K562 (cell line): ENCODE data around the gene SLC38A8. TPM values are rescaled to one million over a fixed set of nuclear protein-coding genes. Genes with fewer than 3 reads are reported as not detected.

Experiments used
- ATAC-seq: fragments of 200-7000 bp; cut with Tn5 transposase; 3 replicates; pipeline ENCODE4 v1.9.1; 2020; ENCODE audit warnings: moderate library complexity
- BruUV-seq: library from RNA; stranded (reverse); fragments of 400-500 nt; replicated peaks from 2 replicates; lab custom pipeline; 2021; lab: Mats Ljungman, UMichigan
- CTCF ChIA-PET: fragments of 300-600 bp; formaldehyde crosslinking; extraction: SDS; loops from one replicate; lab custom pipeline; 2021; ENCODE audit warnings: low intra/inter-chr PET ratio; lab: Yijun Ruan, JAX
- POLR2A ChIA-PET: fragments of 300-600, 350-650 bp; sonication (Branson Sonifier 250); formaldehyde crosslinking; extraction: SDS; loops from one replicate; lab custom pipeline; 2021; ENCODE audit warnings: antibody characterized with exemption, inconsistent platforms; lab: Yijun Ruan, JAX
- DNase-seq, 4 experiments: peaks; one replicate each; pipeline versions ENCODE4 v3.0.0 to v3.0.0-alpha.2; 2011 to 2018; ENCODE audit warnings: low spot score in 3 of 4, mixed read lengths in 3 of 4; ENCODE audit errors: extremely low read depth in 1 of 4
- FAIRE-seq: peaks from 2 replicates; lab custom pipeline; 2011; peaks lifted over from hg19 to GRCh38; lab: Jason Lieb, UNC
- H2AFZ ChIP-seq: 2 replicates; pipeline ENCODE4 v1.6.0; 2011; ENCODE audit warnings: low read depth, low read length, control low read depth, inconsistent platforms
- H3K27ac ChIP-seq: fragments of 200-600 bp; 3 replicates; pipeline ENCODE4 v1.8.0; 2011; ENCODE audit warnings: low read depth, mild to moderate bottlenecking, control low read depth, inconsistent platforms, low read length, moderate library complexity, mixed read lengths; ENCODE audit errors: extremely low read depth
- H3K27me3 ChIP-seq, 2 experiments: fragments of 300-600 bp in 1 of 2; 2 replicates in 1 of 2; 3 replicates in 1 of 2; pipeline versions ENCODE4 v1.6.0 to v1.8.0; 2011; ENCODE audit warnings: inconsistent platforms in 2 of 2, low read length in 2 of 2, mild to moderate bottlenecking in 1 of 2, mixed read lengths in 1 of 2, moderate library complexity in 1 of 2; ENCODE audit not compliant: control insufficient read depth in 2 of 2, insufficient read depth in 2 of 2
- H3K36me3 ChIP-seq: fragments of 300-600 bp; 3 replicates; pipeline ENCODE4 v1.8.0; 2011; ENCODE audit warnings: mild to moderate bottlenecking, low read length, inconsistent platforms; ENCODE audit not compliant: control insufficient read depth, insufficient read depth
- H3K4me1 ChIP-seq, 2 experiments: fragments of 200-600 bp in 1 of 2; replicated peaks in 1 of 2; 2 replicates in 1 of 2; 3 replicates in 1 of 2; pipeline versions ENCODE4 v1.5.1 to v1.8.0; 2011; ENCODE audit warnings: inconsistent platforms in 2 of 2, low read length in 2 of 2, mild to moderate bottlenecking in 1 of 2, mixed read lengths in 1 of 2, moderate library complexity in 1 of 2; ENCODE audit not compliant: control insufficient read depth in 2 of 2, insufficient read depth in 2 of 2
- H3K4me2 ChIP-seq: 2 replicates; pipeline ENCODE4 v1.6.1; 2011; ENCODE audit warnings: low read length, control low read depth, inconsistent platforms, mixed read lengths; ENCODE audit not compliant: insufficient read depth
- H3K4me3 ChIP-seq: fragments of 200-600 bp; sonication (generic), shearing (Covaris generic); 2 replicates; pipeline ENCODE4 v1.5.1; 2016; ENCODE audit warnings: control low read depth, inconsistent platforms
- H3K79me2 ChIP-seq: fragments of 200-600 bp; 3 replicates; pipeline ENCODE4 v1.8.0; 2011; ENCODE audit warnings: low read length, inconsistent platforms; ENCODE audit not compliant: control insufficient read depth, insufficient read depth
- H3K9ac ChIP-seq, 2 experiments: 2 replicates each; pipeline versions ENCODE4 v1.6.0 to v1.6.1; 2011; ENCODE audit warnings: low read depth in 2 of 2, low read length in 2 of 2, control low read depth in 1 of 2, inconsistent platforms in 1 of 2, mild to moderate bottlenecking in 1 of 2, mixed read lengths in 1 of 2; ENCODE audit not compliant: insufficient read depth in 1 of 2
- H3K9me1 ChIP-seq: one replicate; pipeline ENCODE4 v1.6.0; 2011; ENCODE audit warnings: inconsistent platforms, mild to moderate bottlenecking, low read length, moderate library complexity; ENCODE audit not compliant: control insufficient read depth, insufficient read depth
- H3K9me3 ChIP-seq: replicated peaks from 2 replicates; pipeline ENCODE4 v1.5.1; 2011; ENCODE audit warnings: low read depth, low read length, inconsistent platforms; ENCODE audit not compliant: control insufficient read depth, insufficient read depth
- H4K20me1 ChIP-seq: replicated peaks from 2 replicates; pipeline ENCODE4 v1.6.1; 2011; ENCODE audit warnings: low read length, inconsistent platforms, mixed read lengths; ENCODE audit not compliant: control insufficient read depth, insufficient read depth
- FOXA1 ChIP-seq: fragments of 450-650 bp; IDR thresholded peaks from 2 replicates; pipeline ENCODE4 v1.6.1; 2016; ENCODE audit warnings: mild to moderate bottlenecking, borderline replicate concordance
- GATA2 ChIP-seq: sonication (generic); formaldehyde crosslinking; IDR thresholded peaks from 2 replicates; pipeline ENCODE4 v1.4.0; 2020; ENCODE audit warnings: mild to moderate bottlenecking, missing genetic modification reagents
- KAT7 ChIP-seq: sonication (generic); formaldehyde crosslinking; IDR thresholded peaks from 2 replicates; pipeline ENCODE4 v1.8.0; 2022; ENCODE audit warnings: missing genetic modification reagents, mild to moderate bottlenecking, borderline replicate concordance
- MAFF ChIP-seq: IDR thresholded peaks from 2 replicates; pipeline ENCODE4 v1.6.1; 2012; ENCODE audit warnings: low read length, improper control_type of control experiment
- MAFK ChIP-seq: IDR thresholded peaks from 2 replicates; pipeline ENCODE4 v1.6.1; 2011; ENCODE audit warnings: low read length, improper control_type of control experiment
- PHF21A ChIP-seq: fragments of 450-650 bp; IDR thresholded peaks from 2 replicates; pipeline ENCODE4 v1.6.1; 2017; ENCODE audit warnings: low read depth, borderline replicate concordance
- RFX5 ChIP-seq: IDR thresholded peaks from 2 replicates; pipeline ENCODE4 v1.6.1; 2011; ENCODE audit warnings: low read depth, mild to moderate bottlenecking, improper control_type of control experiment, low read length
- SREBF2 ChIP-seq: sonication (generic); formaldehyde crosslinking; IDR thresholded peaks from 2 replicates; pipeline ENCODE4 v1.4.0; 2020; ENCODE audit warnings: mild to moderate bottlenecking, missing genetic modification reagents
- ZBTB17 ChIP-seq: fragments of 450-650 bp; formaldehyde crosslinking; IDR thresholded peaks from 2 replicates; pipeline ENCODE4 v1.4.0; 2020; ENCODE audit warnings: mild to moderate bottlenecking
- ZBTB2 ChIP-seq: fragments of 450-650 bp; IDR thresholded peaks from 2 replicates; pipeline ENCODE4 v1.6.1; 2016; ENCODE audit warnings: antibody characterized with exemption
- ZNF174 ChIP-seq: fragments of 250-450 bp; sonication (Bioruptor Pico); IDR thresholded peaks from 2 replicates; pipeline ENCODE4 v1.4.0; 2020; ENCODE audit warnings: mild to moderate bottlenecking
- ZNF184 ChIP-seq: sonication (generic); formaldehyde crosslinking; IDR thresholded peaks from 2 replicates; pipeline ENCODE4 v1.5.0; 2020; ENCODE audit warnings: missing genetic modification reagents
- ZNF197 ChIP-seq: fragments of 200-800 bp; sonication (Bioruptor generic); IDR thresholded peaks from 2 replicates; pipeline ENCODE4 v1.6.1; 2016; ENCODE audit warnings: low read depth, missing genetic modification characterization, missing compliant biosample characterization
- ZNF507 ChIP-seq: conservative IDR thresholded peaks from 2 replicates; pipeline ENCODE4 v1.6.1; 2017; ENCODE audit warnings: missing genetic modification characterization, missing compliant biosample characterization
- WGBS: fragments of 100-300 bp; shearing (Covaris generic); methylation state at CpG from one replicate; pipeline ENCODE4 v1.1.6; 2016; ENCODE audit warnings: low coverage, mixed read lengths; ENCODE audit not compliant: insufficient coverage; ENCODE audit errors: missing lambda C conversion rate; 5-methylcytosine and 5-hydroxymethylcytosine counted together
- in situ Hi-C: fragments of 300-500 bp; cut with MboI; formaldehyde crosslinking; loops from 4 replicates; pipeline ENCODE4 v1.15.0; 2018; ENCODE audit warnings: inconsistent platforms, mixed read lengths
- intact Hi-C: fragments of 100-400 bp; cut with micrococcal nuclease; formaldehyde crosslinking; loops from 2 replicates; pipeline ENCODE4 v1.14.2; 2022
- polyA plus RNA-seq, 8 experiments: library from polyadenylated mRNA; depleted of rRNA in 4 of 8; stranded (reverse) in 5 of 8; unstranded in 3 of 8; fragments of >200 nt; fragmentation: Nextera tagmentation in 2 of 8; fragmentation: Illumina TruSeq in 1 of 8; extraction: Ambion mirVana in 2 of 8; extraction: Trizol in 1 of 8; gene quantifications; 2 replicates each; pipeline versions ENCODE4 v1.2.1 to v1.2.3, GENCODE V29; 2011 to 2014; ENCODE audit warnings: inconsistent platforms in 1 of 8, missing spikeins in 1 of 8
- total RNA-seq, 7 experiments: library from RNA; depleted of rRNA in 6 of 7; stranded (reverse); fragments of >200 nt in 6 of 7; fragmentation: Illumina TruSeq in 2 of 7; extraction: Trizol in 2 of 7; gene quantifications; 2 replicates each; pipeline versions ENCODE4 v1.2.1 to v1.2.3, GENCODE V29; 2011 to 2021; ENCODE audit warnings: low replicate concordance in 1 of 7
- TF ChIP-seq, protein P1 (sequence below), 2 experiments: IDR thresholded peaks; 2 replicates each; pipeline ENCODE4 v1.6.1; 2012; ENCODE audit warnings: improper control_type of control experiment in 2 of 2, low read depth in 2 of 2, low read length in 2 of 2, borderline replicate concordance in 1 of 2
- TF ChIP-seq, protein P2 (sequence below): fragments of 200-400 bp; formaldehyde crosslinking; IDR thresholded peaks from 2 replicates; pipeline ENCODE4 v1.6.1; 2017; ENCODE audit warnings: mild to moderate bottlenecking, low read depth, low read length, moderate library complexity
- TF ChIP-seq, protein P3 (sequence below): sonication (generic); formaldehyde crosslinking; IDR thresholded peaks from 2 replicates; pipeline ENCODE4 v1.8.0; 2022; ENCODE audit warnings: mild to moderate bottlenecking, low read depth, missing genetic modification reagents

The SLC38A8 gene
- total and polyA plus RNA-seq, 9 of the 15 experiments (the other 6 are each of a cell fraction or from before 2014, with no cell fraction given), result 0.28 TPM; not detected in 8

GRCh38 chr16:84016477-84016876 lies 26.1 kb downstream of the SLC38A8 start:
- BruUV-seq, result no TSS peak
- H3K9me1 ChIP-seq, result no peaks in the 10 kb centered on the region
- no peak overlapping the region for H3K27ac ChIP-seq
- no peak for FAIRE-seq
- TF ChIP-seq MAFK, result no peak
- no peak for TF ChIP-seq ZNF184 (CRISPR knock-in tag)
- no peak for TF ChIP-seq ZNF507 (tag)
- no peak for TF ChIP-seq FOXA1
- TF ChIP-seq, protein P1, sequence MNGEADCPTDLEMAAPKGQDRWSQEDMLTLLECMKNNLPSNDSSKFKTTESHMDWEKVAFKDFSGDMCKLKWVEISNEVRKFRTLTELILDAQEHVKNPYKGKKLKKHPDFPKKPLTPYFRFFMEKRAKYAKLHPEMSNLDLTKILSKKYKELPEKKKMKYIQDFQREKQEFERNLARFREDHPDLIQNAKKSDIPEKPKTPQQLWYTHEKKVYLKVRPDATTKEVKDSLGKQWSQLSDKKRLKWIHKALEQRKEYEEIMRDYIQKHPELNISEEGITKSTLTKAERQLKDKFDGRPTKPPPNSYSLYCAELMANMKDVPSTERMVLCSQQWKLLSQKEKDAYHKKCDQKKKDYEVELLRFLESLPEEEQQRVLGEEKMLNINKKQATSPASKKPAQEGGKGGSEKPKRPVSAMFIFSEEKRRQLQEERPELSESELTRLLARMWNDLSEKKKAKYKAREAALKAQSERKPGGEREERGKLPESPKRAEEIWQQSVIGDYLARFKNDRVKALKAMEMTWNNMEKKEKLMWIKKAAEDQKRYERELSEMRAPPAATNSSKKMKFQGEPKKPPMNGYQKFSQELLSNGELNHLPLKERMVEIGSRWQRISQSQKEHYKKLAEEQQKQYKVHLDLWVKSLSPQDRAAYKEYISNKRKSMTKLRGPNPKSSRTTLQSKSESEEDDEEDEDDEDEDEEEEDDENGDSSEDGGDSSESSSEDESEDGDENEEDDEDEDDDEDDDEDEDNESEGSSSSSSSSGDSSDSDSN (IDR thresholded peaks at IDR 0.05; ENCODE audit: borderline replicate concordance in 1 of 2, low read depth in 2 of 2, low read length in 2 of 2), result no peak
- TF ChIP-seq MAFF, result no peak
- TF ChIP-seq ZBTB2, result no peak
- TF ChIP-seq, protein P2, sequence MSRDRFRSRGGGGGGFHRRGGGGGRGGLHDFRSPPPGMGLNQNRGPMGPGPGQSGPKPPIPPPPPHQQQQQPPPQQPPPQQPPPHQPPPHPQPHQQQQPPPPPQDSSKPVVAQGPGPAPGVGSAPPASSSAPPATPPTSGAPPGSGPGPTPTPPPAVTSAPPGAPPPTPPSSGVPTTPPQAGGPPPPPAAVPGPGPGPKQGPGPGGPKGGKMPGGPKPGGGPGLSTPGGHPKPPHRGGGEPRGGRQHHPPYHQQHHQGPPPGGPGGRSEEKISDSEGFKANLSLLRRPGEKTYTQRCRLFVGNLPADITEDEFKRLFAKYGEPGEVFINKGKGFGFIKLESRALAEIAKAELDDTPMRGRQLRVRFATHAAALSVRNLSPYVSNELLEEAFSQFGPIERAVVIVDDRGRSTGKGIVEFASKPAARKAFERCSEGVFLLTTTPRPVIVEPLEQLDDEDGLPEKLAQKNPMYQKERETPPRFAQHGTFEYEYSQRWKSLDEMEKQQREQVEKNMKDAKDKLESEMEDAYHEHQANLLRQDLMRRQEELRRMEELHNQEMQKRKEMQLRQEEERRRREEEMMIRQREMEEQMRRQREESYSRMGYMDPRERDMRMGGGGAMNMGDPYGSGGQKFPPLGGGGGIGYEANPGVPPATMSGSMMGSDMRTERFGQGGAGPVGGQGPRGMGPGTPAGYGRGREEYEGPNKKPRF, result no peak
- no peak for TF ChIP-seq RFX5
- TF ChIP-seq ZBTB17 (CRISPR knock-in tag), result no peak
- no peak for TF ChIP-seq ZNF174
- TF ChIP-seq, protein P3, sequence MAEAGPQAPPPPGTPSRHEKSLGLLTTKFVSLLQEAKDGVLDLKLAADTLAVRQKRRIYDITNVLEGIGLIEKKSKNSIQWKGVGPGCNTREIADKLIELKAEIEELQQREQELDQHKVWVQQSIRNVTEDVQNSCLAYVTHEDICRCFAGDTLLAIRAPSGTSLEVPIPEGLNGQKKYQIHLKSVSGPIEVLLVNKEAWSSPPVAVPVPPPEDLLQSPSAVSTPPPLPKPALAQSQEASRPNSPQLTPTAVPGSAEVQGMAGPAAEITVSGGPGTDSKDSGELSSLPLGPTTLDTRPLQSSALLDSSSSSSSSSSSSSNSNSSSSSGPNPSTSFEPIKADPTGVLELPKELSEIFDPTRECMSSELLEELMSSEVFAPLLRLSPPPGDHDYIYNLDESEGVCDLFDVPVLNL (CRISPR knock-in tag), result no peak
- TF ChIP-seq SREBF2, result no peak
- TF ChIP-seq ZNF197 (CRISPR knock-in tag), result no peak
- TF ChIP-seq KAT7 (CRISPR knock-in tag), result no peak
- no peak for TF ChIP-seq GATA2 (CRISPR knock-in tag)
- TF ChIP-seq PHF21A, result no peak
- in situ Hi-C loops, result no loop called here
- intact Hi-C loops, result no loop called here
- no peak for ATAC-seq
- H3K36me3 ChIP-seq, result no peaks in the 10 kb centered on the region
- CTCF ChIA-PET, result no interaction called here
- no peaks in the 10 kb centered on the region for H3K79me2 ChIP-seq
- no peak overlapping the region for H3K4me2 ChIP-seq
- H3K4me3 ChIP-seq, result no peak overlapping the region
- H3K27me3 ChIP-seq, result peaks cover 14 to 40% of the 10 kb centered on the region in 2 experiments; a peak in 4 of 5 replicates
- POLR2A ChIA-PET, result interaction anchor here (1.0 to 1.1 kb wide), 2 partner anchors 24 to 61 kb away, joined by 4 to 7 read pairs; no protein-coding TSS in a partner anchor
- no peak overlapping the region for H3K9ac ChIP-seq
- DNase-seq, result no peak
- H3K4me1 ChIP-seq, result peaks cover 6 to 19% of the 10 kb centered on the region in 2 experiments; a peak in 4 of 5 replicates
- no peaks in the 10 kb centered on the region for H4K20me1 ChIP-seq
- no peak overlapping the region for H2AFZ ChIP-seq
- H3K9me3 ChIP-seq, result peaks cover 4% of the 10 kb centered on the region
- WGBS, result 48% methylated on average over 12 of the region's 12 CpGs
